GM13976 (cell line): ENCODE results near the gene S100A7A.

Source experiments
- DNase-seq: peaks from one replicate; pipeline ENCODE4 v3.0.0; 2012; ENCODE audit warnings: low spot score
- in situ Hi-C: fragments of 300-500 bp; cut with MboI; formaldehyde crosslinking; loops from one replicate; pipeline ENCODE4 v1.12.0; 2022; ENCODE audit warnings: low sequenced_read_pairs, mixed read lengths, inconsistent platforms; ENCODE audit not compliant: unreplicated experiment
- TF ChIP-seq, protein P1 (sequence below): IDR thresholded peaks from 2 replicates; pipeline ENCODE4 v1.5.1; 2012; ENCODE audit warnings: borderline replicate concordance, mild to moderate bottlenecking; ENCODE audit not compliant: insufficient read depth; ENCODE audit errors: extremely low read depth, missing control alignments, control extremely low read depth

S100A7A gene

DNA sequence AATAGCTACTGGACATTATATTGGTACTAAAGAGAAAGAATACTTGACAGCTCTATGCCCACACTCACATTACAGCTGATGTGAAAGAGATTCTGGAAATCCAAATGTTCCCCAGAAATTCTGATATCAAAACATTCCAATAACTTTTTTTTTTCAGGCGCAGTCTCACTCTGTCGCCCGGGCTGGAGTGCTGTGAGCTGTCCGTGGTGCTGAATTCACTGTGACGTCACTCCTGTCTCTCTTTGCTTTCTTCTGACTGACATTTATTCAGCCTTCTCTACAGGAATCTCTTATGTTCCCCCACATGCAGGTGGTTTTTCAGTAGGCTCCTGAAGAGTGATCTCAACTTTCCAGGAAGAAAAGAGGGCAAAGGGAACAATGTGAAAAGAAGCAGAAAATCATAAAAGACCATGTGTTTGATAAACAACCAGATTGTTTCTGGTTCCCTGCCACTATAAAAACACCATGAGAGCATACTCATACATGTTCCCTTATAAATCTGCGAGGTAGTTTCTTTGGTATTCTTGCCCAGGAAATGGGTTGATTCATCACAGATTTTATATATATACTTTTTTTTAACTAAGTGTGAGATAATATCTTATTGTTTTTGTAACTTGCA, 6.2 kb downstream of the S100A7A start:
- TF ChIP-seq, protein P1, sequence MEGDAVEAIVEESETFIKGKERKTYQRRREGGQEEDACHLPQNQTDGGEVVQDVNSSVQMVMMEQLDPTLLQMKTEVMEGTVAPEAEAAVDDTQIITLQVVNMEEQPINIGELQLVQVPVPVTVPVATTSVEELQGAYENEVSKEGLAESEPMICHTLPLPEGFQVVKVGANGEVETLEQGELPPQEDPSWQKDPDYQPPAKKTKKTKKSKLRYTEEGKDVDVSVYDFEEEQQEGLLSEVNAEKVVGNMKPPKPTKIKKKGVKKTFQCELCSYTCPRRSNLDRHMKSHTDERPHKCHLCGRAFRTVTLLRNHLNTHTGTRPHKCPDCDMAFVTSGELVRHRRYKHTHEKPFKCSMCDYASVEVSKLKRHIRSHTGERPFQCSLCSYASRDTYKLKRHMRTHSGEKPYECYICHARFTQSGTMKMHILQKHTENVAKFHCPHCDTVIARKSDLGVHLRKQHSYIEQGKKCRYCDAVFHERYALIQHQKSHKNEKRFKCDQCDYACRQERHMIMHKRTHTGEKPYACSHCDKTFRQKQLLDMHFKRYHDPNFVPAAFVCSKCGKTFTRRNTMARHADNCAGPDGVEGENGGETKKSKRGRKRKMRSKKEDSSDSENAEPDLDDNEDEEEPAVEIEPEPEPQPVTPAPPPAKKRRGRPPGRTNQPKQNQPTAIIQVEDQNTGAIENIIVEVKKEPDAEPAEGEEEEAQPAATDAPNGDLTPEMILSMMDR: no peak
- DNase-seq: peak; percentile 65
- in situ Hi-C loops: no loop called here

DNA sequence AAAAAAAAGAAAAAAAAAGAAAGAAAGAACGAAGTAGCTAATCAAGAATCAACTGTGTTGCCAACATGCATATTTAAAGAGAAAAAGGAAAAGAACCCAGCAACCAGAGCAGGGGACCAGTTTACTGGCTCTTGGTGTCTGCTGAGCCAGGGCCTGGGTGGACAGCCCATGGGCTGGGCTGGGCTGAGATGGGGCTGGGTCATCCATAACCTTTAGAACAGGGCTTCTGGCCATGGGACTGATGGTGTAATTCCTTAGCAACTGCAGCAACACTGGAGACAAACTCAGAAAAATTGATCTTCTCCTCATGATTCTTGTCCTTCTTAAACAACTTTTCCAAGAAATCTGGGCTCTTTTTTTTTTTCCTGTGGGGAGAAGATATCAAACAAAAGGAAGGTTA, 10.5 kb downstream of the S100A7A start:
- TF ChIP-seq, protein P1: no peak
- DNase-seq: no peak
- in situ Hi-C loops: no loop called here

DNA sequence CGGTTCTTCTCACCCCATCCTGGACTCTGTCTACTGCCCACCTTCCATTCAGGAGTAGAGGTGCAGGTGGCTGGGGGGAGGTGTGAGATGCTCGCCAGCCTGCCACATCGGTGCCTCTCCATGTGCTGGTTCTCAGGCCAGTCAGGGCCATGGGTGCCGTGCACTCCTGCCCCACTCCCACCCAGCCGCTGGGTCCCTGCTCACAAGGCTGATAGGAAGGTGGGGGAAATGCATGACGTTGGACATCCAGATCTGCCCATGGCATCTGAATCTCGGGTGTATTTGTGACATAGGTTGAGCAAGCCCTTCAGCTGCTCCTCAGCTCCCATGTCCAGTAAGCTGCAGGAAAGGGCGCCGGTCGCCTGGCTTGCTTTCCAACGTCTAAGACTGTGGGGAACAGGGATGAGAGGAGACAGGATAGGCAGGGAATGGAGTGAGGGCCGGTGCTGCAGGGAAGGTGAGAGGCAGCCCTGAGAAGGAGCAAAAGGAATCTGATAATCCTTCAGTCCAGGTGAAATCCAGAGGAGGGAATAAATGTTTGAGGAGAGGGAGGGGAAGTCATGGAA, 11.8 kb downstream of the S100A7A start:
- in situ Hi-C loops: no loop called here
- TF ChIP-seq, protein P1: no peak
- DNase-seq: no peak

DNA sequence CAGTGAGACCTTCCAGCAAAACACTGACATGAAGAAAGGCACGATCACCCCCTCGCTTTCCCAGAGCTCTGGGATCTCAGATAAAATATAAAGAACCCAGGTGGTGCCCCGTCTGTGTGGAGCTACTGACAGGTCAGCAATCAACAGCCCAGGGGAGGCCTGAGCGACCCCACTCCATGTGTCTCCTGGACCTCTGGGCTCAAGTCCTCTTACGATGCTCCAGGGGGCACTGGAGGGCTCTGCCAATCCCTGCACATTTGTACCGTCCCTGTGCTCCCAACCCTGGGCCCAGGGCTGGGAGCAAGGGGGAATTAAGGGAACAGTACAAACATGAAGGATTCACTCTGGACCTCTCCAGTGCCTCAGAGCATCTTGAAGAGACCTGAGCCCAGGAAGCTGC, 12.5 kb downstream of the S100A7A start:
- DNase-seq: no peak
- in situ Hi-C loops: no loop called here
- TF ChIP-seq, protein P1: no peak

DNA sequence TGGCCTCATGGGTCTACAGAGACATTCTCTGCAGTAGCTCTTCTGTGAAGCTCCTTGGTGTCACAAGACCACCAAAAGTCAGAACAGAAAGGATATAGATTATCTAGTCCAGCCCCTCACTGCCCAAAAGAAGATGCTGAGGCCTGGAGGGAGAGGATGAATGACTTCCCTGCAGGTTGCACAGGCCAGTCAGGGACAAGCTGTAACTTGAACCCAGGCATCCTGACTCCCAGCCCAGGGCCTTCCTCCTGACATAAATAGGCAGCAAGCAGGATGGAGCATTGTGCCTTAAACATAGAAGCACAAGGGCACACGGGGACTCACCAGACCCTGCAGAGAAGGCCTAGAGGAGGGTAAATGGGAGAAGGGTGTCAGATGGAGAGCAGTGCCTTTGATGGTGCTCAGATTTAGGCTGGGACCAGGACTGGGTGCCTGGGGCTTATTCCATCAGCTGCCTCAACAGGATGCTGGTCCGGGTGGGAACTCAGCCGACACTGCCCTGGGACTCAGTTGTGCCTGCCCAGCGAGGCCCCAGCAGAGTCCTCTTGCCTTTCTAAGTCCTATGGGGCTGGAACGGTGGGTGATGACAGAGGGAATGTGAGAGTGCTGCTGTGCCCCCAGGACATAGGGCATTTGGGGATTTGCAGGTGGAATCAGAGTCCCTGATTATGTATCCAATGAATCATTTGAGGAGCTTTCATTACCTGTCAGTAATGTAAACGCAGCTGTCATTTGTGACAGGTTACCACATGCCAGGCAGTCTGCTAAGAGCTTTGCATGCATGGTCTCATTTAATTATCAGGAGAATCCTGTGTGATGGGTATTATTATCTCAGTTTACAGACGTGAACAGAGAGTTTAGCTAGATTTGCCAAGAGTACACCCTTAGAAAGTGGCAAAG, 13.2 kb downstream of the S100A7A start:
- in situ Hi-C loops: loop anchor here (10.0 kb wide), 1 partner anchor 65 kb away; no protein-coding TSS in a partner anchor
- TF ChIP-seq, protein P1: no peak
- no peak for DNase-seq

DNA sequence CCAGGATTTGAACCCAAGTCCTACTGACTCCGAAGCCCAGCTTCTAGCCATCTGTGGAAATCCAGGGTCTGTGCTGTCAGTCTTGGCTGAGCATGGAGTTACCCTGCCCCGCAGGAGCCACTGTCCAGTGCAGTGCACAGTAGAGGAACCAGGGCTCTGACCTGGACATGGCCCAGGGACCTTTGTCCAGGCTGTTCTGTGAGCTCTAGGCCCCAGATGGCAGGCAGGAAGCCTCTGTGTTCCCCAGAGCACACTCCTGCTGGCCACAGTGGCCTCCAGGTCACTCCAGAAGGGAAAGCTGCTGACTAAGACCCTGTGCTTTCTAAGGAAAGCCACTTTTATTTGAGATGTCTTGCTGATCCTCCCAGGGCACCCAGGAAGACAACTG, 13.8 kb downstream of the S100A7A start:
- in situ Hi-C loops: loop anchor here (10.0 kb wide), 1 partner anchor 65 kb away; no protein-coding TSS in a partner anchor
- no peak for DNase-seq

More for the DNA sequence above, 13.8 kb downstream of the S100A7A start:
- TF ChIP-seq, protein P1: no peak
